ENCODE results near the gene S1PR3. TPM values are rescaled to one million over a fixed set of nuclear protein-coding genes. Genes with fewer than 3 reads are reported as not detected.

The S1PR3 gene
- polyA plus RNA-seq, 3 donors: 45.5 to 47.1 (median 46.3) TPM

Other genes with a start within 250 kb of the S1PR3 start
- gene SHC3, start 187.3 kb downstream of the S1PR3 start, polyA plus RNA-seq (ENCODE audit: insufficient read length in 3 of 3): 1 to 10 TPM; 2.3 to 3.0 (median 2.4) TPM

Measured in renal pelvis (tissue), 3 donors.